HEK293 (cell line): ENCODE results near the gene SMC4.

Experiments
- CTCF ChIA-PET: fragments of 350-600 bp; formaldehyde crosslinking; extraction: SDS; loops from one replicate; lab custom pipeline; 2021; ENCODE audit warnings: antibody characterized with exemption; lab: Yijun Ruan, JAX
- POLR2A ChIA-PET: fragments of 300-600 bp; formaldehyde crosslinking; extraction: SDS; loops from one replicate; lab custom pipeline; 2020; ENCODE audit warnings: antibody characterized with exemption, inconsistent platforms; lab: Yijun Ruan, JAX
- H3K27ac ChIP-seq: fragments of 200-500 bp; sonication (Bioruptor generic); 2 replicates; pipeline ENCODE4 v1.5.1; 2014; ENCODE audit warnings: low read depth, low read length, control low read depth, inconsistent platforms; ENCODE audit errors: extremely low read depth
- H3K36me3 ChIP-seq, 2 experiments: fragments of 200-500 bp in 1 of 2; sonication (Bioruptor generic) in 1 of 2; 1 replicate in 1 of 2; 2 replicates in 1 of 2; pipeline ENCODE4 v1.5.1; 2014 to 2017; ENCODE audit warnings: inconsistent platforms in 2 of 2, low read length in 2 of 2; ENCODE audit not compliant: control insufficient read depth in 2 of 2, insufficient read depth in 1 of 2
- H3K4me1 ChIP-seq: fragments of 200-500 bp; sonication (Bioruptor generic); 2 replicates; pipeline ENCODE4 v1.5.1; 2014; ENCODE audit warnings: mild to moderate bottlenecking, low read length, inconsistent platforms; ENCODE audit not compliant: control insufficient read depth, insufficient read depth
- H3K4me3 ChIP-seq: 2 replicates; pipeline ENCODE4 v1.5.1; 2011; ENCODE audit warnings: low read depth, mild to moderate bottlenecking, control low read depth, low read length, moderate library complexity
- H3K9me3 ChIP-seq: fragments of 200-500 bp; sonication (Bioruptor generic); 2 replicates; pipeline ENCODE4 v1.5.1; 2014; ENCODE audit warnings: low read depth, low read length, inconsistent platforms; ENCODE audit not compliant: control insufficient read depth, insufficient read depth
- INSM2 ChIP-seq: fragments of 450-650 bp; formaldehyde crosslinking; IDR thresholded peaks from 2 replicates; pipeline ENCODE4 v1.5.1; 2016; ENCODE audit warnings: missing biosample characterization, missing genetic modification characterization
- MEIS1 ChIP-seq: sonication (generic); formaldehyde crosslinking; IDR thresholded peaks from 2 replicates; pipeline ENCODE4 v1.8.1; 2022; ENCODE audit warnings: missing genetic modification reagents, mild to moderate bottlenecking, borderline replicate concordance
- PRDM2 ChIP-seq: fragments of 450-650 bp; formaldehyde crosslinking; IDR thresholded peaks from 2 replicates; pipeline ENCODE4 v1.5.1; 2016; ENCODE audit warnings: missing biosample characterization, missing genetic modification characterization, borderline replicate concordance
- SP7 ChIP-seq: fragments of 450-650 bp; formaldehyde crosslinking; IDR thresholded peaks from 2 replicates; pipeline ENCODE4 v1.5.1; 2016; ENCODE audit warnings: missing biosample characterization, missing genetic modification characterization
- WT1 ChIP-seq: fragments of 450-650 bp; formaldehyde crosslinking; IDR thresholded peaks from 2 replicates; pipeline ENCODE4 v1.5.1; 2016; ENCODE audit warnings: missing biosample characterization, missing genetic modification characterization
- ZFP41 ChIP-seq: fragments of 450-650 bp; formaldehyde crosslinking; IDR thresholded peaks from 2 replicates; pipeline ENCODE4 v1.5.1; 2016; ENCODE audit warnings: missing biosample characterization, missing genetic modification characterization, borderline replicate concordance
- ZNF157 ChIP-seq: fragments of 450-650 bp; formaldehyde crosslinking; IDR thresholded peaks from 2 replicates; pipeline ENCODE4 v1.5.1; 2016; ENCODE audit warnings: missing biosample characterization, missing genetic modification characterization
- ZNF184 ChIP-seq: fragments of 450-650 bp; IDR thresholded peaks from 2 replicates; pipeline ENCODE4 v1.5.1; 2018; ENCODE audit warnings: missing biosample characterization, mild to moderate bottlenecking, missing genetic modification characterization
- ZNF354C ChIP-seq: fragments of 450-650 bp; formaldehyde crosslinking; IDR thresholded peaks from 2 replicates; pipeline ENCODE4 v1.5.1; 2016; ENCODE audit warnings: missing biosample characterization, missing genetic modification characterization, low read depth, borderline replicate concordance
- ZNF473 ChIP-seq: fragments of 450-650 bp; formaldehyde crosslinking; IDR thresholded peaks from 2 replicates; pipeline ENCODE4 v1.5.1; 2017; ENCODE audit warnings: missing biosample characterization, missing genetic modification characterization
- ZNF544 ChIP-seq: fragments of 450-650 bp; formaldehyde crosslinking; IDR thresholded peaks from 2 replicates; pipeline ENCODE4 v1.5.0; 2017; ENCODE audit warnings: missing biosample characterization, missing genetic modification characterization
- ZNF558 ChIP-seq: fragments of 450-650 bp; formaldehyde crosslinking; IDR thresholded peaks from 2 replicates; pipeline ENCODE4 v1.5.1; 2016; ENCODE audit warnings: missing biosample characterization, missing genetic modification characterization
- ZNF585B ChIP-seq: fragments of 450-650 bp; formaldehyde crosslinking; IDR thresholded peaks from 2 replicates; pipeline ENCODE4 v1.5.1; 2016; ENCODE audit warnings: missing biosample characterization, missing genetic modification characterization
- ZNF600 ChIP-seq: fragments of 450-650 bp; formaldehyde crosslinking; IDR thresholded peaks from 2 replicates; pipeline ENCODE4 v1.5.1; 2016; ENCODE audit warnings: missing biosample characterization, missing genetic modification characterization
- ZNF624 ChIP-seq: fragments of 450-650 bp; formaldehyde crosslinking; IDR thresholded peaks from 2 replicates; pipeline ENCODE4 v1.5.1; 2017; ENCODE audit warnings: missing biosample characterization, missing genetic modification characterization
- ZSCAN4 ChIP-seq: fragments of 450-650 bp; formaldehyde crosslinking; IDR thresholded peaks from 2 replicates; pipeline ENCODE4 v1.5.1; 2017; ENCODE audit warnings: missing biosample characterization, missing genetic modification characterization
- ZXDB ChIP-seq: fragments of 450-650 bp; formaldehyde crosslinking; IDR thresholded peaks from 2 replicates; pipeline ENCODE4 v1.5.1; 2016; ENCODE audit warnings: missing biosample characterization, missing genetic modification characterization
- TF ChIP-seq, protein P1 (sequence below): fragments of 450-650 bp; formaldehyde crosslinking; optimal IDR thresholded peaks from 2 replicates; pipeline ENCODE3; 2016; ENCODE audit warnings: missing biosample characterization, mild to moderate bottlenecking, missing genetic modification characterization
- TF ChIP-seq, protein P2 (sequence below): fragments of 450-650 bp; formaldehyde crosslinking; IDR thresholded peaks from 2 replicates; pipeline ENCODE4 v1.5.1; 2016; ENCODE audit warnings: missing biosample characterization, missing genetic modification characterization
- TF ChIP-seq, protein P3 (sequence below): fragments of 450-650 bp; formaldehyde crosslinking; IDR thresholded peaks from 2 replicates; pipeline ENCODE4 v1.5.1; 2016; ENCODE audit warnings: missing biosample characterization, missing genetic modification characterization

The SMC4 gene

DNA sequence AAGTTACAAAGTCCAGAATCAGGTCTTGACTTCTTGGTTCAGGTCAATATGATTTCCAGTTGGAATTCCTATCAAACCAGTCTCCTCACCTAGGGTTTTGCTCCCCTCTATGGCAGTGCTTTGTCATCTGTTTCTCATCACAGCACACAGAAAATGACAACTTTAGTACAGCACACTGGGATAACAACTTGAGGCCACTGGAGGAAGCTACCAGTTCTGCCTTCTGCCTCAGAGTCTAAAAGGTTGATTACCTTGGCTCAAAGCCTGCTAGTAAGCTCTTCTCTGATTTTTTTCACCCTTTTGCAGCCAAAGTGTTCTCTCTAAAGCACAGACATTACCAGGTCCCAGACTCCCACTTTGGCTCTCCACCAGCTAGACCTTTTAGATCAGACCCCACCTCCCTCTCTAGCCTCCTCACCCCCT lies 75.0 kb downstream of the SMC4 start (continued):
- TF ChIP-seq ZNF473 (tag by site-specific recombination) = no peak
- TF ChIP-seq, protein P1, sequence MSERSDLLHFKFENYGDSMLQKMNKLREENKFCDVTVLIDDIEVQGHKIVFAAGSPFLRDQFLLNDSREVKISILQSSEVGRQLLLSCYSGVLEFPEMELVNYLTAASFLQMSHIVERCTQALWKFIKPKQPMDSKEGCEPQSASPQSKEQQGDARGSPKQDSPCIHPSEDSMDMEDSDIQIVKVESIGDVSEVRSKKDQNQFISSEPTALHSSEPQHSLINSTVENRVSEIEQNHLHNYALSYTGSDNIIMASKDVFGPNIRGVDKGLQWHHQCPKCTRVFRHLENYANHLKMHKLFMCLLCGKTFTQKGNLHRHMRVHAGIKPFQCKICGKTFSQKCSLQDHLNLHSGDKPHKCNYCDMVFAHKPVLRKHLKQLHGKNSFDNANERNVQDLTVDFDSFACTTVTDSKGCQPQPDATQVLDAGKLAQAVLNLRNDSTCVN (tag by site-specific recombination) = no peak
- TF ChIP-seq ZFP41 = no peak
- TF ChIP-seq ZNF600 (tag by site-specific recombination) = no peak
- no peak for TF ChIP-seq MEIS1 (CRISPR knock-in tag)
- TF ChIP-seq, all 188 proteins: peak for 0

DNA sequence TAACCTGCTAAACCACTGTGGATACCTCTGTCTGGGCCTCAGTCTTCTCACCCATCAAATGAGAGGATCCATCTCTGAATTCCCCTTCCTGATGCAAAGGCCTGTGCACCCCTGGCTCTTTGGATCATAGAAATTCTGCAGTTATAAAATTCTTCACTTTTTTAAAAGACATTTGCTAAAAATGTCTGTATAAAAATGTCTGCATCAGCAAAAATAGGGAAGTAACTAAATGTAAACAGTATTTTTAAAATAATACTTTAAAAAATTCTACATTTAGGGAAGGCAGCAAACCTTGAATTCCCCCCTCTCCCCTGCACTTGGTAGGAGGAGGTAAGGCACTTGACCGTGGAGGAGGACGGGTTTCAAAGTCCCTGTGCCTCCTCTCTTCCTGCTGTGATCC lies 75.7 kb downstream of the SMC4 start:
- Histone ChIP-seq H3K4me1 (no peaks in the 10 kb centered on the region), H3K9me3 (no peaks in the 10 kb centered on the region), H3K27ac (no peak overlapping the region), H3K4me3 (no peak overlapping the region), H3K36me3 (no peaks in the 10 kb centered on the region)
- POLR2A ChIA-PET = no interaction called here
- CTCF ChIA-PET = no interaction called here
- TF ChIP-seq INSM2 = no peak
- TF ChIP-seq WT1 (tag by site-specific recombination) = no peak
- TF ChIP-seq ZNF544 (tag by site-specific recombination) = no peak
- TF ChIP-seq ZXDB (tag by site-specific recombination) = no peak
- no peak for TF ChIP-seq ZNF354C
- no peak for TF ChIP-seq ZNF558
- no peak for TF ChIP-seq PRDM2 (tag by site-specific recombination)
- TF ChIP-seq, protein P2, sequence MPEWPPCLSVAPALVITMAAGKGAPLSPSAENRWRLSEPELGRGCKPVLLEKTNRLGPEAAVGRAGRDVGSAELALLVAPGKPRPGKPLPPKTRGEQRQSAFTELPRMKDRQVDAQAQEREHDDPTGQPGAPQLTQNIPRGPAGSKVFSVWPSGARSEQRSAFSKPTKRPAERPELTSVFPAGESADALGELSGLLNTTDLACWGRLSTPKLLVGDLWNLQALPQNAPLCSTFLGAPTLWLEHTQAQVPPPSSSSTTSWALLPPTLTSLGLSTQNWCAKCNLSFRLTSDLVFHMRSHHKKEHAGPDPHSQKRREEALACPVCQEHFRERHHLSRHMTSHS (tag by site-specific recombination) = no peak
- TF ChIP-seq ZSCAN4 (tag by site-specific recombination) = no peak
- TF ChIP-seq ZNF624 (tag by site-specific recombination) = no peak
- no peak for TF ChIP-seq ZNF157 (tag by site-specific recombination)
- no peak for TF ChIP-seq SP7 (tag by site-specific recombination)
- no peak for TF ChIP-seq ZNF585B
- TF ChIP-seq, protein P3, sequence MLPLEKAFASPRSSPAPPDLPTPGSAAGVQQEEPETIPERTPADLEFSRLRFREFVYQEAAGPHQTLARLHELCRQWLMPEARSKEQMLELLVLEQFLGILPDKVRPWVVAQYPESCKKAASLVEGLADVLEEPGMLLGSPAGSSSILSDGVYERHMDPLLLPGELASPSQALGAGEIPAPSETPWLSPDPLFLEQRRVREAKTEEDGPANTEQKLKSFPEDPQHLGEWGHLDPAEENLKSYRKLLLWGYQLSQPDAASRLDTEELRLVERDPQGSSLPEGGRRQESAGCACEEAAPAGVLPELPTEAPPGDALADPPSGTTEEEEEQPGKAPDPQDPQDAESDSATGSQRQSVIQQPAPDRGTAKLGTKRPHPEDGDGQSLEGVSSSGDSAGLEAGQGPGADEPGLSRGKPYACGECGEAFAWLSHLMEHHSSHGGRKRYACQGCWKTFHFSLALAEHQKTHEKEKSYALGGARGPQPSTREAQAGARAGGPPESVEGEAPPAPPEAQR (tag by site-specific recombination) = no peak
- TF ChIP-seq ZNF184 = no peak
